ENCODE results near the gene E2F3.

- TF ChIP-seq CTCF (IDR thresholded peaks at IDR 0.05) (no peak), EP300 (IDR thresholded peaks at IDR 0.05) (no peak), POLR2A (IDR thresholded peaks at IDR 0.05) (no peak), POLR2AphosphoS5 (IDR thresholded peaks at IDR 0.05) (no peak)
These were observed 56.6 kb downstream of the E2F3 start for GRCh38 chr6:20458027-20458894.

Data from upper lobe of left lung (tissue), 4 donors.